Erythroblast (primary cell): ENCODE measurements around the gene CHRNA7.
"Not testable (repeated sequence)": the region's sequence is repeated elsewhere in the genome, so short reads cannot be mapped to it uniquely, and the experiment has no call there.

Experiments used
- DNase-seq, 2 experiments: peaks; one replicate each; lab custom pipeline; 2025; lab: John Stamatoyannopoulos, UW
- GATA1 ChIP-seq: IDR thresholded peaks from 2 replicates; pipeline ENCODE4 v1.6.1; 2011; ENCODE audit warnings: low read depth, mild to moderate bottlenecking, control low read depth, low read length, moderate library complexity
- POLR2A ChIP-seq: IDR thresholded peaks from 2 replicates; pipeline ENCODE4 v1.6.1; 2011; ENCODE audit warnings: mild to moderate bottlenecking, low read length

Gene CHRNA7

GRCh38 chr15:32152574-32152973 lies 122.3 kb downstream of the CHRNA7 start:
- TF ChIP-seq POLR2A = no peak
- no peak for TF ChIP-seq GATA1
- no peak for DNase-seq

GRCh38 chr15:32153868-32154623 lies 123.7 kb downstream of the CHRNA7 start:
- not testable (repeated sequence) for DNase-seq

- not testable (repeated sequence) for DNase-seq
These were observed 131.8 kb downstream of the CHRNA7 start for GRCh38 chr15:32162143-32162542.

GRCh38 chr15:32164065-32164464 lies 133.8 kb downstream of the CHRNA7 start:
- DNase-seq = not testable (repeated sequence)

GRCh38 chr15:32164747-32165146 lies 134.4 kb downstream of the CHRNA7 start:
- DNase-seq = not testable (repeated sequence)

- not testable (repeated sequence) for DNase-seq
These were observed 135.5 kb downstream of the CHRNA7 start for GRCh38 chr15:32165775-32166174.

- not testable (repeated sequence) for DNase-seq
These were observed 136.0 kb downstream of the CHRNA7 start for GRCh38 chr15:32166270-32166669.

- not testable (repeated sequence) for DNase-seq
These were observed 137.6 kb downstream of the CHRNA7 start for GRCh38 chr15:32167913-32168312.

GRCh38 chr15:32180579-32180978 lies 150.3 kb downstream of the CHRNA7 start:
- DNase-seq = not testable (repeated sequence)

GRCh38 chr15:32193780-32194179 lies 163.5 kb downstream of the CHRNA7 start:
- DNase-seq = not testable (repeated sequence)

- DNase-seq = not testable (repeated sequence)
These were observed 165.9 kb downstream of the CHRNA7 start for GRCh38 chr15:32196206-32196605.

- DNase-seq = not testable (repeated sequence)
These were observed 168.6 kb downstream of the CHRNA7 start for GRCh38 chr15:32198938-32199337.

- DNase-seq = not testable (repeated sequence)
These were observed 178.8 kb downstream of the CHRNA7 start for GRCh38 chr15:32209081-32209480.

- TF ChIP-seq GATA1 = no peak
- no peak for TF ChIP-seq POLR2A
- DNase-seq = no peak
These were observed 188.4 kb downstream of the CHRNA7 start for GRCh38 chr15:32218666-32219065.
